Esophagus muscularis mucosa (tissue), 3 donors: ENCODE measurements around the gene AOX1.

Experiments used
- POLR2A ChIP-seq: fragments of 450-650 bp; IDR thresholded peaks from one replicate; pipeline ENCODE4 v1.6.1; 2017; ENCODE audit warnings: antibody characterized with exemption, moderate library complexity, mild to moderate bottlenecking, low read depth
- TF ChIP-seq, protein P1 (sequence below), 3 experiments: fragments of 200-600 bp in 2 of 3; fragments of 450-650 bp in 1 of 3; sonication (generic) in 2 of 3; IDR thresholded peaks; one replicate each; pipeline ENCODE4 v1.5.1; 2017 to 2019; ENCODE audit warnings: antibody characterized with exemption in 3 of 3, mild to moderate bottlenecking in 2 of 3, moderate library complexity in 1 of 3

DNA sequence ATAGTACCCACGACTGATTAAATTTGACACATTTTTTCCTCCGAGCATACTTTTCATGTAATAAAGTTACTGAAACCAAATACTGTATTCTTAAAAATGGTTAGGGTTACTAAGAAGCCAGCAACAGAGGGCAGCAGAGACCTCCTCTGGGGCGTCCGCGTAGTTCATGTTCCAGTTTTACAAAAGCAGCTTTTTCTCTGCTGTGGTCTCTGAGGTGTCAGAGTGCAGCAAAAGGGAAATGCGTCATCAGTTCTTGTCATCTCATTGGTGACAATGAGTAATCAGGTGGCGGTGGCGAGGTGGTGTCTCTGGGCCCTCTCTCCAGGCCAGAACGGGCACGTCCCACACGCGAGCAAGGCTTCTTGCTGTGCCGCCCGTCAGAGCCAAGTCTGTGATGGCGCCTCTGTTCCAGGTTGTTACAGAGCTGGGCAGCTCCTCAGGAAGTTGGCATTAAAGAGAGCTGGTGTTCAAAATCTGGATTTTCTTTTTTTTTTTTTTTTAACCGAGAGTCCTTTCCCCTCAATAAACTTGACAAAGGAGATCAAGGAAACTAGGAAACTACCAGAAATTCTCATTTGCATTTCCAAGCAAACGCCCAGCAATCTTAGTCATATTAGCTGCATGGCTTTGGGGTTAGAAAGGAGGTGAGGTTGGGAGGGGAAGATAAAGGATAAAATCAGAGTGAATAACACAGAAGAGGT, 127.3 kb downstream of the AOX1 start:
- TF ChIP-seq POLR2A, result no peak
- TF ChIP-seq, protein P1, sequence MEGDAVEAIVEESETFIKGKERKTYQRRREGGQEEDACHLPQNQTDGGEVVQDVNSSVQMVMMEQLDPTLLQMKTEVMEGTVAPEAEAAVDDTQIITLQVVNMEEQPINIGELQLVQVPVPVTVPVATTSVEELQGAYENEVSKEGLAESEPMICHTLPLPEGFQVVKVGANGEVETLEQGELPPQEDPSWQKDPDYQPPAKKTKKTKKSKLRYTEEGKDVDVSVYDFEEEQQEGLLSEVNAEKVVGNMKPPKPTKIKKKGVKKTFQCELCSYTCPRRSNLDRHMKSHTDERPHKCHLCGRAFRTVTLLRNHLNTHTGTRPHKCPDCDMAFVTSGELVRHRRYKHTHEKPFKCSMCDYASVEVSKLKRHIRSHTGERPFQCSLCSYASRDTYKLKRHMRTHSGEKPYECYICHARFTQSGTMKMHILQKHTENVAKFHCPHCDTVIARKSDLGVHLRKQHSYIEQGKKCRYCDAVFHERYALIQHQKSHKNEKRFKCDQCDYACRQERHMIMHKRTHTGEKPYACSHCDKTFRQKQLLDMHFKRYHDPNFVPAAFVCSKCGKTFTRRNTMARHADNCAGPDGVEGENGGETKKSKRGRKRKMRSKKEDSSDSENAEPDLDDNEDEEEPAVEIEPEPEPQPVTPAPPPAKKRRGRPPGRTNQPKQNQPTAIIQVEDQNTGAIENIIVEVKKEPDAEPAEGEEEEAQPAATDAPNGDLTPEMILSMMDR (IDR thresholded peaks at IDR 0.05), result peak; percentile 74 to 85 (median 84)
